AG10803 (cell line): ENCODE results near the gene MRPS31.

Source experiments
- DNase-seq: peaks from one replicate; pipeline ENCODE4 v3.0.0; 2010; ENCODE audit warnings: low read depth
- H3K4me3 ChIP-seq: 2 replicates; pipeline ENCODE4 v1.5.1; 2011; ENCODE audit warnings: mild to moderate bottlenecking, low read length, control low read depth
- TF ChIP-seq, protein P1 (sequence below): conservative IDR thresholded peaks from 2 replicates; pipeline ENCODE4 v1.5.1; 2011; ENCODE audit warnings: mild to moderate bottlenecking, low read length, control low read depth, inconsistent platforms

MRPS31 gene

DNA sequence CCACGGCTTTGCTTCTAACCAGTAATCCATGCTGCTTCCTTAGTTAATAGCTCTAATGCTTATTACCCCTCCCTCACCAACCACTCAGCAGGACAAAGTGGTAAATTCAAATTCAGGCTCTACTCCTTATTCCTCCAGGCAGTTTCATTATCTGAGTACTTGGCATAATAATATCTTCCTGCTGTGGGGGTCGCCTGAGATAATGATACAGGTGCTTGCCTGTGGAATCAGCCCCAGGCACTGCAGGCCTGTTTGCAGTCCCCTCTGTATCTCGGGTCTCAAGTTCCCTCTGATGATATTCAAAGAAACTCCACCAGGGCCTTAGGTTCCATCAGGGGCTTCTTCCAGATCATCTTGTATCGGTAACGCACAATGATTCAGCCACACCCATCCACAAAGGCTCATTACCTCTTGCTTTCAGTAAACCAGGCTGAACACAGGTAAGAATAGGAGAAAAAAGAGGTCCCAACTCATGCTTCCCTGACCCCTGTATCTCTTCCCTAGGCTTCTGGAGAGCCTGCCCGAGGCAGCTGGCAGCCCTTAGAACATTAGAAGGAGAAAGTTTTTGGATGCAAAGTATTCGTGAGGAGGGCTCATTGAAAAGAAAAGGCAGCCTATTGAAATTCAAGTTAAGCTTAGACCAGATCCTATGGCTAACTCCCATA is 90.2 kb downstream of the MRPS31 start:
- H3K4me3 ChIP-seq, result no peak overlapping the region
- no peak for DNase-seq
- TF ChIP-seq, protein P1, sequence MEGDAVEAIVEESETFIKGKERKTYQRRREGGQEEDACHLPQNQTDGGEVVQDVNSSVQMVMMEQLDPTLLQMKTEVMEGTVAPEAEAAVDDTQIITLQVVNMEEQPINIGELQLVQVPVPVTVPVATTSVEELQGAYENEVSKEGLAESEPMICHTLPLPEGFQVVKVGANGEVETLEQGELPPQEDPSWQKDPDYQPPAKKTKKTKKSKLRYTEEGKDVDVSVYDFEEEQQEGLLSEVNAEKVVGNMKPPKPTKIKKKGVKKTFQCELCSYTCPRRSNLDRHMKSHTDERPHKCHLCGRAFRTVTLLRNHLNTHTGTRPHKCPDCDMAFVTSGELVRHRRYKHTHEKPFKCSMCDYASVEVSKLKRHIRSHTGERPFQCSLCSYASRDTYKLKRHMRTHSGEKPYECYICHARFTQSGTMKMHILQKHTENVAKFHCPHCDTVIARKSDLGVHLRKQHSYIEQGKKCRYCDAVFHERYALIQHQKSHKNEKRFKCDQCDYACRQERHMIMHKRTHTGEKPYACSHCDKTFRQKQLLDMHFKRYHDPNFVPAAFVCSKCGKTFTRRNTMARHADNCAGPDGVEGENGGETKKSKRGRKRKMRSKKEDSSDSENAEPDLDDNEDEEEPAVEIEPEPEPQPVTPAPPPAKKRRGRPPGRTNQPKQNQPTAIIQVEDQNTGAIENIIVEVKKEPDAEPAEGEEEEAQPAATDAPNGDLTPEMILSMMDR, result no peak

DNA sequence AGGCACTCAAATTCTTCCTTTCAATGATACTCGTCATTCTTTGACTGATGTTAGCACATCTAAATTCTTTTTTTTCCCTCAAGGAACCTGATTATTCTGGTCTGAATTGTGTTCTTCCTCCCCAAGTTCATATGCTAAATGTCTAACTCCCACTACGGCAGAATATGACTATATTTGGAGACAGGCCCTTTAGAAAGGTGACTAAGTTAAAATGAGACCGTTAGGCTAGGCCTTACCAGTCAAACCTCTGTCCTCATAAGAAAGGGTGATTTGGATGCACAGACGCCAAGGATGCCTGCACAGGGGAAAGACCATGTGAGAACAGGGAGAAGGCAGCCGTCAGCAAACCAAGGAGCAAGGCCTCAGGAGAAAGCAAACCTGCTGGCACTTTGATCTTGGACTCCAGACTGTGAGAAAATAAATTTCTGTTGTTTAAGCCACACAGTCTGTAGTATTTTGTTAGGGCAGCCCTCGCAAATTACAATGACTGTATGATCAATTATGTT is 91.5 kb downstream of the MRPS31 start:
- no peak for DNase-seq
- TF ChIP-seq, protein P1, result no peak
- no peak overlapping the region for H3K4me3 ChIP-seq
